ENCODE measurements around the gene SPANXN3. TPM values are rescaled to one million over a fixed set of nuclear protein-coding genes. Genes with fewer than 3 reads are reported as not detected.
"Not testable (repeated sequence)": the region's sequence is repeated elsewhere in the genome, so short reads cannot be mapped to it uniquely, and the experiment has no call there.

Gene SPANXN3
- not detected for polyA plus RNA-seq (2012; ENCODE audit: insufficient read depth, insufficient read length)

- not testable (repeated sequence) for H3K4me3 ChIP-seq (ENCODE audit: low read length); DNase-seq (ENCODE audit: low read depth, low spot score)
Measured at GRCh38 chrX:143517375-143517774, at the start of gene SPANXN3. TSS of gene SPANXN3 (minus strand) at chrX:143517475. CDS start at chrX:143517391, 84 bp downstream.

GRCh38 chrX:143536176-143536575, 18.9 kb upstream of the SPANXN3 start:
- H3K4me3 ChIP-seq (ENCODE audit: low read length), result no peak overlapping the region
- no peak for DNase-seq (ENCODE audit: low read depth, low spot score)

- H3K4me3 ChIP-seq (ENCODE audit: low read length); DNase-seq (ENCODE audit: low read depth, low spot score): not testable (repeated sequence)
Measured at GRCh38 chrX:143502196-143502595, 15.1 kb downstream of the SPANXN3 start.

GRCh38 chrX:143500751-143501150, 16.5 kb downstream of the SPANXN3 start:
- no peak overlapping the region for H3K4me3 ChIP-seq (ENCODE audit: low read length)
- DNase-seq (ENCODE audit: low read depth, low spot score), result no peak

- no peak for DNase-seq (ENCODE audit: low read depth, low spot score)
- H3K4me3 ChIP-seq (ENCODE audit: low read length), result no peak overlapping the region
Measured at GRCh38 chrX:143486105-143486504, 31.2 kb downstream of the SPANXN3 start.

- DNase-seq (ENCODE audit: low read depth, low spot score), result no peak
- H3K4me3 ChIP-seq (ENCODE audit: low read length), result no peak overlapping the region
Measured at GRCh38 chrX:143476751-143477150, 40.5 kb downstream of the SPANXN3 start.

GRCh38 chrX:143472347-143472938, 44.8 kb downstream of the SPANXN3 start:
- H3K4me3 ChIP-seq (ENCODE audit: low read length), result no peak overlapping the region
- no peak for DNase-seq (ENCODE audit: low read depth, low spot score)

GRCh38 chrX:143466130-143466529, 51.1 kb downstream of the SPANXN3 start:
- DNase-seq (ENCODE audit: low read depth, low spot score), result no peak
- H3K4me3 ChIP-seq (ENCODE audit: low read length), result no peak overlapping the region

GRCh38 chrX:143462696-143463095, 54.6 kb downstream of the SPANXN3 start:
- no peak overlapping the region for H3K4me3 ChIP-seq (ENCODE audit: low read length)
- no peak for DNase-seq (ENCODE audit: low read depth, low spot score)

GRCh38 chrX:143461606-143462005, 55.7 kb downstream of the SPANXN3 start:
- no peak overlapping the region for H3K4me3 ChIP-seq (ENCODE audit: low read length)
- DNase-seq (ENCODE audit: low read depth, low spot score), result no peak
